H9 (cell line): ENCODE results near the gene CLCN6. TPM values are rescaled to one million over a fixed set of nuclear protein-coding genes. Genes with fewer than 3 reads are reported as not detected.

ENCODE experiments used
- DNase-seq: peaks from one replicate; pipeline ENCODE4 v3.0.0-alpha.2; 2017
- H2AFZ ChIP-seq: one replicate; pipeline ENCODE4 v1.6.1; 2013; ENCODE audit warnings: mild to moderate bottlenecking, low read length, control low read depth, moderate library complexity
- H2AK5ac ChIP-seq: 2 replicates; pipeline ENCODE4 v1.6.1; 2013; ENCODE audit warnings: low read length, control low read depth, mixed read lengths; ENCODE audit not compliant: insufficient read length
- H2BK120ac ChIP-seq: one replicate; pipeline ENCODE4 v1.6.1; 2013; ENCODE audit warnings: low read depth, mild to moderate bottlenecking, low read length, control low read depth, inconsistent platforms; ENCODE audit not compliant: poor library complexity, severe bottlenecking
- H2BK12ac ChIP-seq: 2 replicates; pipeline ENCODE4 v1.6.1; 2013; ENCODE audit warnings: low read length, control low read depth, mixed read lengths, low read depth; ENCODE audit not compliant: insufficient read length
- H2BK15ac ChIP-seq: 2 replicates; pipeline ENCODE4 v1.6.1; 2013; ENCODE audit warnings: low read depth, low read length, control low read depth
- H2BK20ac ChIP-seq: one replicate; pipeline ENCODE4 v1.6.1; 2013; ENCODE audit warnings: low read depth, mild to moderate bottlenecking, low read length, control low read depth, inconsistent platforms; ENCODE audit not compliant: poor library complexity, severe bottlenecking
- H2BK5ac ChIP-seq: 2 replicates; pipeline ENCODE4 v1.6.1; 2013; ENCODE audit warnings: low read length, control low read depth, mixed read lengths; ENCODE audit not compliant: insufficient read length
- H3K14ac ChIP-seq: 2 replicates; pipeline ENCODE4 v1.6.1; 2013; ENCODE audit warnings: low read length, control low read depth; ENCODE audit not compliant: insufficient read depth
- H3K18ac ChIP-seq: 2 replicates; pipeline ENCODE4 v1.6.1; 2013; ENCODE audit warnings: low read depth, mild to moderate bottlenecking, mixed read lengths, low read length, control low read depth; ENCODE audit not compliant: insufficient read length
- H3K23ac ChIP-seq: 2 replicates; pipeline ENCODE4 v1.6.1; 2013; ENCODE audit warnings: low read length, control low read depth, mixed read lengths, low read depth; ENCODE audit not compliant: insufficient read length
- H3K23me2 ChIP-seq: 2 replicates; pipeline ENCODE4 v1.6.1; 2013; ENCODE audit warnings: low read depth, mild to moderate bottlenecking, mixed read lengths, low read length, control low read depth; ENCODE audit not compliant: insufficient read length, poor library complexity, severe bottlenecking
- H3K27ac ChIP-seq: 2 replicates; pipeline ENCODE4 v1.5.1; 2013; ENCODE audit warnings: low read length, control low read depth, mixed read lengths, low read depth; ENCODE audit not compliant: insufficient read length
- H3K27me3 ChIP-seq: 2 replicates; pipeline ENCODE4 v1.6.1; 2013; ENCODE audit warnings: low read length, control low read depth, inconsistent platforms; ENCODE audit not compliant: insufficient read depth
- H3K4ac ChIP-seq: 2 replicates; pipeline ENCODE4 v1.6.1; 2013; ENCODE audit warnings: low read depth, mild to moderate bottlenecking, control low read depth, inconsistent platforms, low read length, moderate library complexity
- H3K4me1 ChIP-seq: 2 replicates; pipeline ENCODE4 v1.6.1; 2013; ENCODE audit warnings: low read length, control low read depth, inconsistent platforms; ENCODE audit not compliant: insufficient read depth
- H3K4me2 ChIP-seq: 2 replicates; pipeline ENCODE4 v1.6.1; 2013; ENCODE audit warnings: low read length, control low read depth, mixed read lengths; ENCODE audit not compliant: insufficient read length, insufficient read depth
- H3K56ac ChIP-seq: 2 replicates; pipeline ENCODE4 v1.6.1; 2013; ENCODE audit warnings: low read depth, mild to moderate bottlenecking, mixed read lengths, low read length, control low read depth; ENCODE audit not compliant: insufficient read length
- H3K79me1 ChIP-seq: 2 replicates; pipeline ENCODE4 v1.6.1; 2013; ENCODE audit warnings: low read depth, mild to moderate bottlenecking, moderate library complexity, low read length, control low read depth, inconsistent platforms; ENCODE audit not compliant: insufficient read depth, poor library complexity, severe bottlenecking
- H3K79me2 ChIP-seq: 2 replicates; pipeline ENCODE4 v1.6.1; 2013; ENCODE audit warnings: low read length, control low read depth, inconsistent platforms; ENCODE audit not compliant: insufficient read depth
- H3K9ac ChIP-seq: 2 replicates; pipeline ENCODE4 v1.6.1; 2013; ENCODE audit warnings: low read length, control low read depth, mixed read lengths; ENCODE audit not compliant: insufficient read length; ENCODE audit errors: extremely low read depth
- H3K9me3 ChIP-seq: one replicate; pipeline ENCODE4 v1.6.1; 2013; ENCODE audit warnings: low read depth, low read length, inconsistent platforms; ENCODE audit not compliant: control insufficient read depth
- H3T11ph ChIP-seq: one replicate; pipeline ENCODE4 v1.6.1; 2013; ENCODE audit warnings: mild to moderate bottlenecking, low read length, control low read depth, inconsistent platforms
- H4K20me1 ChIP-seq: one replicate; pipeline ENCODE4 v1.6.1; 2013; ENCODE audit not compliant: control insufficient read depth, insufficient read length, insufficient read depth
- H4K5ac ChIP-seq: 2 replicates; pipeline ENCODE4 v1.6.1; 2013; ENCODE audit warnings: low read depth, mild to moderate bottlenecking, mixed read lengths, low read length, control low read depth; ENCODE audit not compliant: insufficient read length
- H4K8ac ChIP-seq: replicated peaks from 2 replicates; pipeline ENCODE4 v1.6.1; 2013; ENCODE audit warnings: low read length, control low read depth, mixed read lengths, low read depth; ENCODE audit not compliant: insufficient read length
- H4K91ac ChIP-seq: 2 replicates; pipeline ENCODE4 v1.6.1; 2013; ENCODE audit warnings: low read depth, mild to moderate bottlenecking, moderate library complexity, mixed read lengths, low read length, control low read depth; ENCODE audit not compliant: insufficient read length
- H3K27ac Mint-ChIP-seq, 3 experiments: 2 replicates in 2 of 3; 3 replicates in 1 of 3; pipeline ENCODE4 v1.8.0; 2020 to 2021; ENCODE audit warnings: mixed read lengths in 3 of 3, mild to moderate bottlenecking in 1 of 3, moderate library complexity in 1 of 3
- H3K27me3 Mint-ChIP-seq: 2 replicates; pipeline ENCODE4 v1.8.0; 2021; ENCODE audit warnings: low read depth, mild to moderate bottlenecking, moderate library complexity, mixed read lengths
- H3K36me3 Mint-ChIP-seq, 3 experiments: 2 replicates in 2 of 3; 3 replicates in 1 of 3; pipeline ENCODE4 v1.8.0; 2020 to 2021; ENCODE audit warnings: low read depth in 3 of 3, mixed read lengths in 3 of 3; ENCODE audit not compliant: insufficient read depth in 1 of 3
- H3K4me1 Mint-ChIP-seq, 2 experiments: 2 replicates each; pipeline ENCODE4 v1.8.0; 2020; ENCODE audit warnings: mixed read lengths in 2 of 2
- H3K4me3 Mint-ChIP-seq, 2 experiments: 2 replicates in 1 of 2; 3 replicates in 1 of 2; pipeline ENCODE4 v1.8.0; 2020 to 2021; ENCODE audit warnings: mild to moderate bottlenecking in 2 of 2, mixed read lengths in 2 of 2, moderate library complexity in 1 of 2
- H3K9me3 Mint-ChIP-seq, 2 experiments: 2 replicates in 1 of 2; 3 replicates in 1 of 2; pipeline ENCODE4 v1.8.0; 2020; ENCODE audit warnings: mild to moderate bottlenecking in 2 of 2, mixed read lengths in 2 of 2, moderate library complexity in 1 of 2
- WGBS: extraction: QIAGEN DNeasy Blood & Tissue Kit; methylation state at CpG from one replicate; pipeline ENCODE4 v1.1.7; 2013; ENCODE audit warnings: missing lambda C conversion rate, low lambda C conversion rate, mixed read lengths; ENCODE audit not compliant: insufficient read length; ENCODE audit errors: extremely low coverage; 5-methylcytosine and 5-hydroxymethylcytosine counted together
- total RNA-seq: library from RNA; stranded (reverse); gene quantifications from 2 replicates; pipeline ENCODE4 v1.2.1, GENCODE V29; 2021
- TF ChIP-seq, protein P1 (sequence below): fragments of 200-600 bp; sonication (generic); conservative IDR thresholded peaks from 3 replicates; pipeline ENCODE4 v1.8.0; 2021; ENCODE audit warnings: antibody characterized with exemption, mild to moderate bottlenecking

Gene CLCN6
- total RNA-seq, 1 experiment from 2014 or later, result 20.5 TPM

GRCh38 chr1:11794446-11795237, 11.3 kb upstream of the CLCN6 start:
- H3K79me2 ChIP-seq, result no peaks in the 10 kb centered on the region

More at GRCh38 chr1:11794446-11795237, 11.3 kb upstream of the CLCN6 start:
- Histone ChIP-seq H3K23ac (no peak overlapping the region), H2BK5ac (no peak overlapping the region), H3K27me3 (no peaks in the 10 kb centered on the region), H3K4me2 (no peak overlapping the region), H3K27ac (no peak overlapping the region), H2BK12ac (no peak overlapping the region), H4K20me1 (no peaks in the 10 kb centered on the region), H3K23me2 (no peaks in the 10 kb centered on the region), H3T11ph (no peak overlapping the region), H3K56ac (no peak overlapping the region), H4K5ac (no peak overlapping the region), H3K79me1 (no peaks in the 10 kb centered on the region), H3K4ac (no peak overlapping the region), H3K9me3 (no peaks in the 10 kb centered on the region), H3K18ac (no peak overlapping the region), H3K4me1 (no peaks in the 10 kb centered on the region), H3K9ac (no peak overlapping the region), H2BK15ac (no peak overlapping the region), H4K8ac (no peak overlapping the region), H4K91ac (no peak overlapping the region), H2BK120ac (no peak overlapping the region), H3K14ac (no peak overlapping the region), H2BK20ac (no peak overlapping the region), H2AFZ (no peak overlapping the region), H2AK5ac (no peak overlapping the region)
- Mint-ChIP-seq H3K27me3 (no peaks in the 10 kb centered on the region), H3K36me3 (peaks cover 12 to 52% (median 40%) of the 10 kb centered on the region in 3 experiments; a peak in 6 of 7 replicates), H3K27ac (peak overlapping the region in 1 of 3 experiments; percentile 44; a peak in 1 of 7 replicates), H3K4me3 (no peak overlapping the region; a peak in 1 of 5 replicates), H3K9me3 (no peaks in the 10 kb centered on the region), H3K4me1 (no peaks in the 10 kb centered on the region)
- TF ChIP-seq, protein P1, sequence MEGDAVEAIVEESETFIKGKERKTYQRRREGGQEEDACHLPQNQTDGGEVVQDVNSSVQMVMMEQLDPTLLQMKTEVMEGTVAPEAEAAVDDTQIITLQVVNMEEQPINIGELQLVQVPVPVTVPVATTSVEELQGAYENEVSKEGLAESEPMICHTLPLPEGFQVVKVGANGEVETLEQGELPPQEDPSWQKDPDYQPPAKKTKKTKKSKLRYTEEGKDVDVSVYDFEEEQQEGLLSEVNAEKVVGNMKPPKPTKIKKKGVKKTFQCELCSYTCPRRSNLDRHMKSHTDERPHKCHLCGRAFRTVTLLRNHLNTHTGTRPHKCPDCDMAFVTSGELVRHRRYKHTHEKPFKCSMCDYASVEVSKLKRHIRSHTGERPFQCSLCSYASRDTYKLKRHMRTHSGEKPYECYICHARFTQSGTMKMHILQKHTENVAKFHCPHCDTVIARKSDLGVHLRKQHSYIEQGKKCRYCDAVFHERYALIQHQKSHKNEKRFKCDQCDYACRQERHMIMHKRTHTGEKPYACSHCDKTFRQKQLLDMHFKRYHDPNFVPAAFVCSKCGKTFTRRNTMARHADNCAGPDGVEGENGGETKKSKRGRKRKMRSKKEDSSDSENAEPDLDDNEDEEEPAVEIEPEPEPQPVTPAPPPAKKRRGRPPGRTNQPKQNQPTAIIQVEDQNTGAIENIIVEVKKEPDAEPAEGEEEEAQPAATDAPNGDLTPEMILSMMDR, result no peak
- WGBS, result no CpG with 5 or more reads among the region's 19 CpGs
- no peak for DNase-seq
